Myocyte (in vitro differentiated cells): ENCODE results near the gene PIP5K1B. TPM values are rescaled to one million over a fixed set of nuclear protein-coding genes. Genes with fewer than 3 reads are reported as not detected.

Source experiments
- DNase-seq: peaks from one replicate; pipeline ENCODE4 v3.0.0-alpha.2; 2012; ENCODE audit warnings: low read depth
- total RNA-seq: library from RNA; depleted of rRNA; stranded (reverse); fragments of >200 nt; gene quantifications from 2 replicates; pipeline ENCODE4 v1.2.3, GENCODE V29; 2014

PIP5K1B gene
- total RNA-seq, 1 donor from 2014 or later: 0.37 TPM

DNA sequence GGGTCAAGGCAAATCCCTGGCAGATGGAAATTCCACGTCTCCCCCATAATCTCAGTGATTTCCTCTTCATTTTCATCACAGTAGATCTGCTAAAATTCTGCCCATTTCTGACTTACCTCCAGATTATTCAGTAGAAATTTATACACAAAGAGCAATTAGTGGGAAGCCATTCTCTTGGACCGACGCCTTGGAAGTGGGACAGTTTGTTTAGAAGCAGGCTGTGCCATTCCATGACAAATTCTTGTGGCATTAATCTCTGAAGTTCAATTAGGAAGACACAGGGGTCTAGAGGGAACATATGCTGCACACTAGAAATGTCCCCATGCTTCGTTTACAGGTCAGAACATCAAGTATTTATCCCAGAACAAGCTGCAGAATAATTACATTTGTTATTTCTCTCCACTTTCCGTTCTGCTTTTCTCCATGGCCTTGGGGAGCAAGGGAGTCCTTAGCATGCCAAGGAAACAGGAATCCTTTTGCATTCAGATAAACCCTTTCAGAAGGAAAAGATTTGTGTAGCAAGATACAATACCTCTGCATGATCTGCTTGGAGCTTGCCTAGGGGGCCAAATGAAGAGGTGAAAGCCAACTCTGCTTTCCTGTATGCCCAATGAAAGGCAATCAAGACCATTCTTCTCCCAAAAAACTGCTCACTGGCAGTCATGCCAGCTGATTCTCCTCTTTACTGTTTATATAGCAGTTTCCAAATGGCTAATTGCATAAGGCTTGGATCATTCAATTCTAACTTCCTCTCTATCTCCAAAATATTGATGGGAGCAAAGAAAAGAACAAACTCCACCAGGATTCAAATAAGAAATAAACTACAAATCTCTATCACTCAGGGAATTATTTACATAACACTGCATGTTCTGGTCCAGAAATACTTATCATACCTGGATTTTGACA lies 311.4 kb downstream of the PIP5K1B start:
- no peak for DNase-seq

- no peak for DNase-seq
Observed at GRCh38 chr9:69018737-69019136, 313.7 kb downstream of the PIP5K1B start.

- no peak for DNase-seq
Observed at GRCh38 chr9:69019808-69020207, 314.8 kb downstream of the PIP5K1B start.

- no peak for DNase-seq
Observed at GRCh38 chr9:69020301-69021145, 315.5 kb downstream of the PIP5K1B start.

GRCh38 chr9:69023650-69024049 lies 318.6 kb downstream of the PIP5K1B start:
- DNase-seq: no peak

DNA sequence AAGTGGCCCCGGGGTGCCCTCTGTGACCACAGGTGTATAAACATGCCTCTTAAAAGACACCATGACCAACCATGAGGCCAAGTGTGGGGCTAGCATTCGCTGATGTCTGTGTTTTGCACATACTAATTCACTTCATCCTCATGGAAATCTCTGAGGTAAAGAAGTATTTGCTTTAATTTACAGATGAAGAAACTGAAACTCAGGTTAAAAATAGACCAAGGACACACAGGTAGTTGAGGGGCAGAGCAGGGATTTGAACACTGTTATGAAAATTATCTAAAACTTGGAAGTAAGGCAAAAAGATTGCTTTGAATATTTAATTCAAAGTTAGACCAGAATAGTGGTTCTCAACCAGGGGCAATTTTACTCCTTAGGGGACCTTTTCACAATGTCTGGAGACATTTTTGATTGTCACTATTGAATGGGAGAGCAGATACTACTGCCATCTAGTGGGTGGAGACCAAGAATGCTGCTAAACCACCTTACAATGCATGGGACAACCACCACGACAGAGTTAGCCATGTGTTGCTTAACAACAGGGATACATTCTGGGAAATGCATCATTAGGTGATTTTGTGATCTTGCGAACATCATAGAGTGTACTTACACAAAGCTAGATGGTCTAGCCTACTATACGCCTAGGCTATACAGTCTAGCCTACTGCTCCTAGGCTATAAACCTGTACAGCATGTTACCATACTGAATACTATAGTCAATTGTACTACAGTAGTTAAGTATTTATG lies 322.5 kb downstream of the PIP5K1B start:
- peak; percentile 58 for DNase-seq

- DNase-seq: no peak
Observed at GRCh38 chr9:69028754-69029153, 323.7 kb downstream of the PIP5K1B start.

DNA sequence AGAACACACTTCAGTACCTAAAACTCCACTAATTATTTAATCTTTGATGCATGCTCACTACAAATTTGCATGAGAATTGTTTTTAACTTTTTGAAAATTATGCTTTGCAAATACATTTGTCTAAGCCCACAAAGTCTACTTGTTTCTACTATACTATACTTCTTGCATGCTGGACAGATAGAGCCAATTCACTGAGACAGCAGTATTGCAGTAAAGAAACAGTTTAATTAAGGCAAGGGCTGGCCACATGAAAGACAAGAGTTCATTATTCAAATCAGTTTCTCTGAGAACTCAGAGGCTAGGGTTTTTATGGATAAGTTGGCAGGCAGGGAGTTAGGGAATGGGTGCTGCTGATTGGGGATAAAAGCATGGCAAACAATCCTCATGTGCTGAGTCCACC lies 324.5 kb downstream of the PIP5K1B start:
- DNase-seq: no peak

GRCh38 chr9:69030851-69031645 lies 326.0 kb downstream of the PIP5K1B start:
- no peak for DNase-seq

GRCh38 chr9:69034071-69034470 lies 329.0 kb downstream of the PIP5K1B start:
- DNase-seq: no peak

GRCh38 chr9:69035438-69036308 lies 330.6 kb downstream of the PIP5K1B start, which contains the start of gene FXN:
Gene FXN, plus strand, starts transcription at chr9:69035752. Its CDS starts 31 bp downstream, at chr9:69035783.
- peak; percentile 81 for DNase-seq

DNA sequence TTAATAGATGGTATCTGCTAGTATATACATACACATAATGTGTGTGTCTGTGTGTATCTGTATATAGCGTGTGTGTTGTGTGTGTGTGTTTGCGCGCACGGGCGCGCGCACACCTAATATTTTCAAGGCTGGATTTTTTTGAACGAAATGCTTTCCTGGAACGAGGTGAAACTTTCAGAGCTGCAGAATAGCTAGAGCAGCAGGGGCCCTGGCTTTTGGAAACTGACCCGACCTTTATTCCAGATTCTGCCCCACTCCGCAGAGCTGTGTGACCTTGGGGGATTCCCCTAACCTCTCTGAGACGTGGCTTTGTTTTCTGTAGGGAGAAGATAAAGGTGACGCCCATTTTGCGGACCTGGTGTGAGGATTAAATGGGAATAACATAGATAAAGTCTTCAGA lies 331.3 kb downstream of the PIP5K1B start:
- DNase-seq: peak; percentile 21

DNA sequence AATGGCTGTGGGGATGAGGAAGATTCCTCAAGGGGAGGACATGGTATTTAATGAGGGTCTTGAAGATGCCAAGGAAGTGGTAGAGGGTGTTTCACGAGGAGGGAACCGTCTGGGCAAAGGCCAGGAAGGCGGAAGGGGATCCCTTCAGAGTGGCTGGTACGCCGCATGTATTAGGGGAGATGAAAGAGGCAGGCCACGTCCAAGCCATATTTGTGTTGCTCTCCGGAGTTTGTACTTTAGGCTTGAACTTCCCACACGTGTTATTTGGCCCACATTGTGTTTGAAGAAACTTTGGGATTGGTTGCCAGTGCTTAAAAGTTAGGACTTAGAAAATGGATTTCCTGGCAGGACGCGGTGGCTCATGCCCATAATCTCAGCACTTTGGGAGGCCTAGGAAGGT lies 331.8 kb downstream of the PIP5K1B start:
- DNase-seq: no peak

GRCh38 chr9:69040646-69041045 lies 335.6 kb downstream of the PIP5K1B start:
- DNase-seq: no peak

- peak; percentile 40 for DNase-seq
Observed at GRCh38 chr9:69044240-69045219, 339.5 kb downstream of the PIP5K1B start.

DNA sequence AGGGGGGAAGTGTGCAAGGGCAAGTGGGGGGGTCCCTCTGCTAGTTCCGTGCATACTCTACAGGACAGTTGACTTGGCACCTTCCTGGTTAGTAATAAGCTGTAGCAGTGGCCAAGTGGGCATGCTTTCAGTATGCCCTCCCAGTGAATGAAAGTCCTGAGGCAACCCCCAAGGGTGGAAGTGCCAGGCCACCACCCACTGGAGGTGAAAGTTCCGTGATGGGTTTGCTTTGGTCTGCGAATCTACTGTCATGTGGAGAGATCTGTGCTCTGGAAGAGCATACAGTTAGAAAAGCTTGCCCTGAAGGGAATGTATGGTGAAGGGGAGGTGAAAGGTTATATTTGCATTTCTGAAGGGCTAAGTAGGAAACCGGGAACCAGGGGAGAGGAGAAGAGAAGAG lies 340.8 kb downstream of the PIP5K1B start:
- DNase-seq: no peak

DNA sequence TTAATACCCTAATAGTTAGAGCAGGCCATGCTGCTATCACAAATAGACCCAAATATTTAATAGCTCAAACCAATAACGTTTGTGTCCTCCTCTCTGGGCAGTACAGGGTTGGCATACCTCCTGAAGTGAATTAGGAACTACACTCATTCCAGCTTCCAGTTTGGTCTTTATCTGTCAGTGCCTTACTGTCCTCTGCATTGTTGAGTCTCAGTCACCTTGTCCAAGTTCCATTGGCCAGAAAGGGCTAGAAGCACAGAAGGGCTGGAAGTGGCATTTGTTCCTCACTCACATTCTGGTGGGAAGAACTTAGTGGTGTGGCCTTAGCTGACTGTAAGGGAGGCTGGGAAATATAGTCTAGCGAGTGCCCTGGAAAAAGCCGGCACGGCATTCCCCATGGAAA lies 341.7 kb downstream of the PIP5K1B start:
- no peak for DNase-seq

GRCh38 chr9:69047371-69047770 lies 342.3 kb downstream of the PIP5K1B start:
- no peak for DNase-seq
